Activated CD8-positive, alpha-beta memory T cell treated with anti-CD3 and anti-CD28 coated beads, Interleukin-2, amount 50 U/mL, for 24 hours (primary cell): Measurements from ENCODE around the gene RALGAPB.
"Not testable (repeated sequence)": the region's sequence is repeated elsewhere in the genome, so short reads cannot be mapped to it uniquely, and the experiment has no call there.

Experiments used
- DNase-seq: peaks from one replicate; pipeline ENCODE4 v3.0.0-alpha.2; 2020; ENCODE audit errors: extremely low read depth

Gene RALGAPB

GRCh38 chr20:38584099-38584763 lies 111.6 kb downstream of the RALGAPB start:
- no peak for DNase-seq

DNA sequence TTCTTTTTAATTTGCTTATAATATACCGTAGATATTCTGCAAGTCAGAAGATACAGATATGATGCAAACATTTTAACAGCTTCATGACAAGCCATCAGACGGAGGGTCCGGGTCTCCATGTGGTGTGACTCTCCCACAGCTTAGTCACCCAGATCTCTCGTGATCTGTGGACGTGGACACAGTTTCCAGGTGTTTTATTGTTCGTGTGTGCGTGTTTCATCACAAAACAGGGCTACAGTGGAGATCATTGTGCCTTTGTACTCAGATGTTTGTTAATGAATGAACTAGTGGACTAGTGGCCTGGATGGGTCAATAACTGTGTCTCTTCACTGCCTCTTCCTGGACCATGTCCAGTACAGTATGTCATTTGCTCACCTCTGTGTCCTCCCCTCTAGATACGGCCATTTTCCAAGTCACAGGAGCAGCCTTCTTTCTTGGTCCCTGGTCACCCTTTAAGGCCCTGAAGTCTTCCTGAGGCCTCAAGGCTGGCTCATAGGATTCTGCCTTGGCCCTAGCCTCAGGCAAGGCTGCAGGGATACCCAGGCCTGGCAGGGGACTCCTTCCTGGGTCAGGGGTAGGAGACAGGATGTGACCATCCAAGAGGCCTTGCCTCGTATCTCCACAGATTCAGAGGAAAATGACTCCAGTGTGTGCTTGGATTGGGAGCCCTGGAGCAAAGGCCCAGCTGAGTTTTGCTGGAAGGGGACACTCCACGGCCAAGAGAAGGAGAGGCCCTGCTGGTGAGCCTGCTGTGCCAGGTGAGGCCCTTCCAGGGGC lies 112.9 kb downstream of the RALGAPB start:
- no peak for DNase-seq

GRCh38 chr20:38586181-38586525 lies 113.5 kb downstream of the RALGAPB start:
- no peak for DNase-seq

DNA sequence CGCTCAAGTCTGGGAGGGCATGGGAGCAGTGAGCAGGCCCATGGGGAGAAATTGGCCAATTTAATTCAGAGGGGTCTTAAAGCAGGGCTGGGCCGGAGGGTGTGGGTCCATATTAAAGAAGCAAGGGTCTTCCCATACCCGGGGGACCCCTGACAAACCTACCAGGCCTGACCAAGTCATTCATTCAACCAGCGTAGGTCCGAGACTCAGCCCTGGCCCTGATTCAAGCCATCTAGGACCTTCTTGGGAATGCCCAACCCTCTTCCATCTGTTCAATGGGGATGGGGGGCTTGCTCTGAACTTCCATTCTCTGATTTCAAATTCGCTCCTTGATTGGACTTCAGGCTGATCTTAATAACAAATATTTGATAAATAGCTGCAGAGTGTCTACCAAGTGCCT lies 115.7 kb downstream of the RALGAPB start:
- no peak for DNase-seq

GRCh38 chr20:38589351-38589750 lies 116.7 kb downstream of the RALGAPB start:
- DNase-seq, result no peak

GRCh38 chr20:38589967-38590675 lies 117.5 kb downstream of the RALGAPB start:
- no peak for DNase-seq

- no peak for DNase-seq
Measured at GRCh38 chr20:38590676-38591473, 118.2 kb downstream of the RALGAPB start.

- no peak for DNase-seq
Measured at GRCh38 chr20:38591474-38592410, 119.1 kb downstream of the RALGAPB start.

DNA sequence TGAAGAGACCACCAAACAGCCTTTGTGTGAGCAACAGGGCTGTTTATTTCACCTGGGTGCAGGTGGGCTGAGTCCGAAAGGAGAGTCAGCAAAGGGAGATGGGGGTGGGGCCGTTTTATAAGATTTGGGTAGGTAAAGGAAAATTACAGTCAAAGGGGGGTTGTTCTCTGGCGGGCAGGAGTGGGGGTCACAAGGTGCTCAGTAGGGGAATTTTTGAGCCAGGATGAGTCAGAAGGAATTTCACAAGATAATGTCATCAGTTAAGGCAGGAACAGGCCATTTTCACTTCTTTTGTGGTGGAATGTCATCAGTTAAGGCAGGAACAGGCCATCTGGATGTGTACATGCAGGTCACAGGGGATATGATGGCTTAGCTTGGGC lies 119.8 kb downstream of the RALGAPB start:
- DNase-seq, result not testable (repeated sequence)

GRCh38 chr20:38594281-38594680 lies 121.6 kb downstream of the RALGAPB start:
- DNase-seq, result not testable (repeated sequence)

GRCh38 chr20:38595886-38596285 lies 123.2 kb downstream of the RALGAPB start:
- not testable (repeated sequence) for DNase-seq

DNA sequence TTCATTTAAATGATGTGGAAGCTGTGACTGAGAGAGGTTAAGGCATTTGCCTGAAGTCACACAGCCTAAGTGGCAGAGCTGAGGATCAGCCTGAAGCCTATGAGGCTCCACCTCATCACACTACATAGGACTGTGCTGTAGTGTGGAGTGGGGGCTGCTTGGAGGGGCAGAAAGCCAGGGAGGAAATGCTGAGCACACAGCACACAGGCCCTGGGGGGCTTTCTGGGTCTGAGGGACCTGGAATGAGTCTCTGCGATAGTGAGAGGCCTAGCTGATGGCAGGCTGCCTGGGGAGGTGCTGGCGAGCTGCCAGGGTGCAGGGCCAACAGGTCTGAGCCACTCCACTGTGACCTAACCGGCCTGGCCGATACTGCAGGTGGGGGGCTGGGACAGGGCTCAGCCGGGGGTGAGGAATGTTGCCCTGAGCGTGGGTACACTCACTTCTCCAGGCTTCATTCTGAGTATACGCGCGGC lies 126.8 kb downstream of the RALGAPB start:
- DNase-seq, result no peak

DNA sequence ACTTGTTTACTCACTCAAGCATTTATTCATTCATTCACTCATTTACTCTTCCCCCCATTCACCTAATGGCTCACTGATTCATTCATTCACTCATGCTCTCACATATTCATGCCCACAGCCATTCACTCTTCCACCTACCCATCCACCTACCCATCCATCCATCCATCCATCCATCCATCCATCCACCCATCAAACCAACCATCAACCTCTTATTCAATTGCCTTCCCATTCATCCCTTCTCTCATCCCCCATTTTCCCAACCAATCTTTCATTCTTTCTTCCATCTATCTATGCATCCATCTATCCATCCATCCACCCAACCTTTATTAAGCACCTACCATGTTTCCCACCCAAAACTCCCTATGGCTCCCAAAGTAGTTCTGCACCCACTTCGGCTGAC lies 127.4 kb downstream of the RALGAPB start:
- DNase-seq, result no peak

GRCh38 chr20:38601216-38602184 lies 128.9 kb downstream of the RALGAPB start, which contains the start of gene ARHGAP40:
Gene ARHGAP40, plus strand, starts transcription at chr20:38601809.
- DNase-seq, result no peak

DNA sequence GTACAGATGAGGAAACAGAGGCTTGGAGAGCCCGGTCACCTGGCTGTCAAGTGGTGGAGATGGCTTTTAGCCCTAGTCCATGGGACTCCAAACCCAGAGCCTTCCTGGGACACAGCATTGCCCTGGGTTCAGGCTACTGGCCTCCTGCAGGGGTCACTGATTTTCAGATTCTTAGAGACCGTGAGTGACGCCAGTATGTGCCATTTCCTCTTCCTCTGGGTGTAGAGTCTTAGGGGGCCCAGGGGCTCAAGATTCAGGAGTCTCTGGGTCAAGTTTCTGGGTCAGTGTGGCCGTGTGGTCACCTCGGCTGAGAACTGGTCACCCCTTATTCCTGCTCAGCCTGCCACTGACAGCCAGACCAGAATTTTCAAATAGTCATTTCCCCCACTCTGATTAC lies 129.5 kb downstream of the RALGAPB start:
- DNase-seq, result no peak

- no peak for DNase-seq
Measured at GRCh38 chr20:38603286-38603685, 130.6 kb downstream of the RALGAPB start.

GRCh38 chr20:38604873-38605303 lies 132.2 kb downstream of the RALGAPB start:
- no peak for DNase-seq

GRCh38 chr20:38607351-38607750 lies 134.7 kb downstream of the RALGAPB start:
- DNase-seq, result no peak

DNA sequence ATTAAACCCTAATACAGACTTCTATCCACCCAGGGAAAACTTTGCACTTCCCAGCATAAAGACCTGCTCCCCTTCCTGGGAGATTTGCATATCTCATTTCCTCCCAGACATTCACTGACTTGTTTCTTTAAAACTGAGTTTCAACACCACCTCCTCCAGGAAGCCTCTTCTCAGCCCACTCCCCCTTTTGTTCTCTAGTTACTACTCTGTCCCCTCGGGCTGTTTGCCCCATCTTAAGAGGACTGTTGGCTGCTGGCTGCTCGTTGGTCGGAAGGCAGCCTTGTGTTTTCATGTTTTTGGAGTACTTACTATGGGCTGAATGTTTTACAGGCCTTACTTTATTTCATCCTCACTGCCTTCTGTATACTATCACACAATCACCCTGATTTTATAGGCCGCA lies 135.5 kb downstream of the RALGAPB start:
- DNase-seq, result no peak
